ENCODE results near the gene NRXN3. TPM values are rescaled to one million over a fixed set of nuclear protein-coding genes. Genes with fewer than 3 reads are reported as not detected.

The NRXN3 gene
- total RNA-seq, 4 donors from 2014 or later: 0.56 to 1.6 (median 1.1) TPM

- Histone ChIP-seq H3K4me3 (replicated peaks in 1 of 3) (no peak overlapping the region), H3K9me3 (no peaks in the 10 kb centered on the region), H3K27me3 (no peaks in the 10 kb centered on the region), H3K4me1 (no peaks in the 10 kb centered on the region), H3K27ac (no peak overlapping the region), H3K36me3 (no peaks in the 10 kb centered on the region)
- intact Hi-C loops (cut with DNase I): no loop called here
- no peak for TF ChIP-seq CTCF (IDR thresholded peaks at IDR 0.05)
- TF ChIP-seq POLR2A (IDR thresholded peaks at IDR 0.05): no peak
- 83 to 85% methylated on average over 16 of the region's 16 CpGs for WGBS, 2 donors
- no peak for DNase-seq
These were observed 1358.7 kb downstream of the NRXN3 start for GRCh38 chr14:79528828-79529416.

GRCh38 chr14:79530555-79530954 is 1360.4 kb downstream of the NRXN3 start:
- no peak overlapping the region for H3K27ac ChIP-seq
- 88 to 93% methylated on average over 1 of the region's 1 CpG for WGBS, 2 donors
- no peaks in the 10 kb centered on the region for H3K36me3 ChIP-seq
- H3K27me3 ChIP-seq: no peaks in the 10 kb centered on the region
- TF ChIP-seq POLR2A (IDR thresholded peaks at IDR 0.05) (no peak), CTCF (IDR thresholded peaks at IDR 0.05) (no peak)
- no peaks in the 10 kb centered on the region for H3K4me1 ChIP-seq
- no peak overlapping the region for H3K4me3 ChIP-seq (replicated peaks in 1 of 3)
- intact Hi-C loops (cut with DNase I): no loop called here
- H3K9me3 ChIP-seq: no peaks in the 10 kb centered on the region
- DNase-seq: no peak

GRCh38 chr14:79534703-79535353 is 1364.7 kb downstream of the NRXN3 start:
- no peak overlapping the region for H3K27ac ChIP-seq
- intact Hi-C loops (cut with DNase I): no loop called here
- no peaks in the 10 kb centered on the region for H3K9me3 ChIP-seq
- H3K27me3 ChIP-seq: no peaks in the 10 kb centered on the region
- H3K4me3 ChIP-seq (replicated peaks in 1 of 3): no peak overlapping the region
- no peaks in the 10 kb centered on the region for H3K36me3 ChIP-seq
- WGBS, 2 donors: 63 to 67% methylated on average over 8 of the region's 8 CpGs
- no peak for DNase-seq
- TF ChIP-seq CTCF (IDR thresholded peaks at IDR 0.05): no peak
- no peak for TF ChIP-seq POLR2A (IDR thresholded peaks at IDR 0.05)
- H3K4me1 ChIP-seq: no peaks in the 10 kb centered on the region

- Histone ChIP-seq H3K9me3 (no peaks in the 10 kb centered on the region), H3K27me3 (no peaks in the 10 kb centered on the region), H3K27ac (no peak overlapping the region), H3K4me1 (no peaks in the 10 kb centered on the region), H3K4me3 (replicated peaks in 1 of 3) (no peak overlapping the region), H3K36me3 (no peaks in the 10 kb centered on the region)
- 49 to 56% methylated on average over 1 of the region's 1 CpG for WGBS, 2 donors
- no peak for TF ChIP-seq CTCF (IDR thresholded peaks at IDR 0.05)
- TF ChIP-seq POLR2A (IDR thresholded peaks at IDR 0.05): no peak
- no peak for DNase-seq
- intact Hi-C loops (cut with DNase I): no loop called here
These were observed 1370.2 kb downstream of the NRXN3 start for GRCh38 chr14:79540394-79540793.

- intact Hi-C loops (cut with DNase I): no loop called here
These were observed 1371.9 kb downstream of the NRXN3 start for GRCh38 chr14:79542121-79542520.

More at GRCh38 chr14:79542121-79542520, 1371.9 kb downstream of the NRXN3 start:
- Histone ChIP-seq H3K27ac (no peak overlapping the region), H3K36me3 (no peaks in the 10 kb centered on the region), H3K27me3 (no peaks in the 10 kb centered on the region), H3K4me1 (no peaks in the 10 kb centered on the region), H3K9me3 (no peaks in the 10 kb centered on the region), H3K4me3 (replicated peaks in 1 of 3) (no peak overlapping the region)
- 65 to 79% methylated on average over 3 of the region's 3 CpGs for WGBS, 2 donors
- no peak for DNase-seq
- TF ChIP-seq POLR2A (IDR thresholded peaks at IDR 0.05) (no peak), CTCF (IDR thresholded peaks at IDR 0.05) (no peak)
